Measurements from ENCODE around the gene PCK1. TPM values are rescaled to one million over a fixed set of nuclear protein-coding genes. Genes with fewer than 3 reads are reported as not detected.

Gene PCK1
- total and polyA plus RNA-seq, 2 of the 8 experiments (the other 6 are each of a cell fraction or from before 2014, with no cell fraction given) = not detected

DNA sequence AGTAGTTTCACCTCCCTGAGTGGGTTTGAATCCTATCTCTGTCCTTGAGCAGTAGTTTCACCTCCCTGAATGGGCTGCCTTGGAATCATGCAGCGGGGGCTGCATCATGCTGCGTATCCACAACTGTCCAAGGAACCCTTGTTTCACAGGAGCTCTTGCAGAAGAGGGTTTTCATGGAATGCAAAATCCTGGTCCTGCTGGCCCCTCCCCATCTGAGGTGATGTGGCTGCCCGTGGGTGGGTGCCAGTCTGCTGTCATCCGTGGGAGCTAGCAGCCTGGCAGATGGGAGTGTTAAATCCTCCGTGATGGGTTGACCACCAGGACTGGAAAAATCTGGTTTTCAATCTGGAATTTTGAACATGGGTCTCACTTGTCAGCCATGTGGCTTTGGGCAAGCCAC is 37.6 kb downstream of the PCK1 start:
- Histone ChIP-seq H3K4me3 (ENCODE audit: extremely low read depth in 1 of 4, insufficient read depth in 2 of 4, low read depth in 3 of 4, low read length in 4 of 4) (no peak overlapping the region), H3K14ac (ENCODE audit: insufficient read length) (no peak overlapping the region), H3K27me3 (replicated peaks in 1 of 4; ENCODE audit: control insufficient read depth in 3 of 4, extremely low read depth in 1 of 4, insufficient read depth in 3 of 4, low read length in 3 of 4) (no peaks in the 10 kb centered on the region), H2BK12ac (ENCODE audit: low read depth, low read length) (no peak overlapping the region), H2BK5ac (ENCODE audit: low read depth, low read length) (no peak overlapping the region), H2BK15ac (ENCODE audit: low read length) (no peak overlapping the region), H4K8ac (ENCODE audit: extremely low read depth, insufficient read depth, low read length) (no peak overlapping the region), H3K79me2 (ENCODE audit: control insufficient read depth in 1 of 2, insufficient read depth in 2 of 2, low read length in 2 of 2) (no peaks in the 10 kb centered on the region), H3K9ac (replicated peaks in 1 of 4; ENCODE audit: extremely low read depth in 1 of 4, low read depth in 3 of 4, low read length in 3 of 4) (no peak overlapping the region), H4K5ac (ENCODE audit: insufficient read length, low read depth, low read length) (no peak overlapping the region), H2BK20ac (ENCODE audit: low read length) (no peak overlapping the region), H3K23me2 (ENCODE audit: low read depth, low read length) (no peaks in the 10 kb centered on the region), H3K27ac (ENCODE audit: low read depth, low read length) (no peak overlapping the region), H4K20me1 (replicated peaks in 1 of 2; ENCODE audit: control insufficient read depth in 1 of 2, insufficient read depth in 2 of 2, low read length in 2 of 2) (no peaks in the 10 kb centered on the region), H4K91ac (replicated peaks; ENCODE audit: insufficient read length, low read length) (no peak overlapping the region), H2AFZ (ENCODE audit: low read length) (no peak overlapping the region), H3K4me1 (replicated peaks in 1 of 4; ENCODE audit: control insufficient read depth in 3 of 4, insufficient read depth in 4 of 4, low read length in 3 of 4) (no peaks in the 10 kb centered on the region; a peak in 3 of 7 replicates), H3K18ac (ENCODE audit: extremely low read depth, low read length) (no peak overlapping the region), H3K36me3 (ENCODE audit: control insufficient read depth in 2 of 4, insufficient read depth in 4 of 4, low read length in 3 of 4) (no peaks in the 10 kb centered on the region), H2BK120ac (replicated peaks; ENCODE audit: low read depth, low read length) (no peak overlapping the region), H3K56ac (replicated peaks; ENCODE audit: insufficient read length, low read depth, low read length) (no peak overlapping the region), H3K23ac (ENCODE audit: insufficient read length) (no peak overlapping the region), H2AK5ac (ENCODE audit: low read depth, low read length) (no peak overlapping the region), H3K9me3 (ENCODE audit: insufficient read depth in 2 of 2, low read depth in 1 of 2, low read length in 1 of 2) (no peaks in the 10 kb centered on the region), H3K4me2 (ENCODE audit: insufficient read depth in 1 of 2, low read depth in 2 of 2, low read length in 2 of 2) (no peak overlapping the region), H3K4ac (replicated peaks; ENCODE audit: insufficient read length, low read depth, low read length) (no peak overlapping the region), H3K79me1 (ENCODE audit: low read depth, low read length) (no peaks in the 10 kb centered on the region)
- POLR2A ChIA-PET (ENCODE audit: partially characterized antibody) = interaction anchor here (0.6 kb wide), 1 partner anchor 97 kb away, joined by 3 read pairs; no protein-coding TSS in a partner anchor
- DNase-seq (ENCODE audit: low read depth in 1 of 2, low spot score in 2 of 2) (no peak), FAIRE-seq (no peak)
- CTCF ChIA-PET (ENCODE audit: partially characterized antibody) = interaction anchor here (0.6 to 10.7 kb wide), 13 partner anchors 11 to 621 kb away, joined by 3 to 194 read pairs (median 4); partner anchors contain the start of gene ZBP1
- TF ChIP-seq, protein P1, sequence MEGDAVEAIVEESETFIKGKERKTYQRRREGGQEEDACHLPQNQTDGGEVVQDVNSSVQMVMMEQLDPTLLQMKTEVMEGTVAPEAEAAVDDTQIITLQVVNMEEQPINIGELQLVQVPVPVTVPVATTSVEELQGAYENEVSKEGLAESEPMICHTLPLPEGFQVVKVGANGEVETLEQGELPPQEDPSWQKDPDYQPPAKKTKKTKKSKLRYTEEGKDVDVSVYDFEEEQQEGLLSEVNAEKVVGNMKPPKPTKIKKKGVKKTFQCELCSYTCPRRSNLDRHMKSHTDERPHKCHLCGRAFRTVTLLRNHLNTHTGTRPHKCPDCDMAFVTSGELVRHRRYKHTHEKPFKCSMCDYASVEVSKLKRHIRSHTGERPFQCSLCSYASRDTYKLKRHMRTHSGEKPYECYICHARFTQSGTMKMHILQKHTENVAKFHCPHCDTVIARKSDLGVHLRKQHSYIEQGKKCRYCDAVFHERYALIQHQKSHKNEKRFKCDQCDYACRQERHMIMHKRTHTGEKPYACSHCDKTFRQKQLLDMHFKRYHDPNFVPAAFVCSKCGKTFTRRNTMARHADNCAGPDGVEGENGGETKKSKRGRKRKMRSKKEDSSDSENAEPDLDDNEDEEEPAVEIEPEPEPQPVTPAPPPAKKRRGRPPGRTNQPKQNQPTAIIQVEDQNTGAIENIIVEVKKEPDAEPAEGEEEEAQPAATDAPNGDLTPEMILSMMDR (IDR thresholded peaks at IDR 0.05; ENCODE audit: control extremely low read depth in 1 of 3, insufficient read depth in 1 of 3, low read depth in 1 of 3, low read length in 3 of 3) = no peak
- TF ChIP-seq, protein P2, sequence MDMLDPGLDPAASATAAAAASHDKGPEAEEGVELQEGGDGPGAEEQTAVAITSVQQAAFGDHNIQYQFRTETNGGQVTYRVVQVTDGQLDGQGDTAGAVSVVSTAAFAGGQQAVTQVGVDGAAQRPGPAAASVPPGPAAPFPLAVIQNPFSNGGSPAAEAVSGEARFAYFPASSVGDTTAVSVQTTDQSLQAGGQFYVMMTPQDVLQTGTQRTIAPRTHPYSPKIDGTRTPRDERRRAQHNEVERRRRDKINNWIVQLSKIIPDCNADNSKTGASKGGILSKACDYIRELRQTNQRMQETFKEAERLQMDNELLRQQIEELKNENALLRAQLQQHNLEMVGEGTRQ (IDR thresholded peaks at IDR 0.05; ENCODE audit: low read length) = no peak
- TF ChIP-seq, protein P3, sequence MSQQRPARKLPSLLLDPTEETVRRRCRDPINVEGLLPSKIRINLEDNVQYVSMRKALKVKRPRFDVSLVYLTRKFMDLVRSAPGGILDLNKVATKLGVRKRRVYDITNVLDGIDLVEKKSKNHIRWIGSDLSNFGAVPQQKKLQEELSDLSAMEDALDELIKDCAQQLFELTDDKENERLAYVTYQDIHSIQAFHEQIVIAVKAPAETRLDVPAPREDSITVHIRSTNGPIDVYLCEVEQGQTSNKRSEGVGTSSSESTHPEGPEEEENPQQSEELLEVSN (IDR thresholded peaks at IDR 0.05) = no peak
- 85% methylated on average over 5 of the region's 5 CpGs; no CpG with 5 or more reads in 1 of the 2 experiments for WGBS, 2 experiments (ENCODE audit: extremely low coverage in 1 of 2, insufficient coverage in 1 of 2, insufficient read length in 1 of 2, insufficient replicate concordance in 2 of 2, low coverage in 1 of 2, low lambda C conversion rate in 2 of 2, missing lambda C conversion rate in 1 of 2)

All from H1 (cell line).